H1 (cell line): Measurements from ENCODE around the gene KIF2C. TPM values are rescaled to one million over a fixed set of nuclear protein-coding genes. Genes with fewer than 3 reads are reported as not detected.
A peak's percentile ranks its signal among the peaks of the same experiment; 100 is the strongest.

Experiments
- BCL11A ChIP-seq, 2 experiments: IDR thresholded peaks; one replicate each; pipeline ENCODE4 v1.6.1; 2011; ENCODE audit warnings: low read depth in 2 of 2, low read length in 2 of 2, mild to moderate bottlenecking in 2 of 2
- CBX5 ChIP-seq: fragments of 300-800, 300-1000 bp; sonication (generic); IDR thresholded peaks from 2 replicates; pipeline ENCODE4 v1.7.1; 2016; ENCODE audit warnings: antibody characterized with exemption, low read length, low read depth
- CEBPB ChIP-seq: IDR thresholded peaks from 2 replicates; pipeline ENCODE4 v1.6.1; 2012; ENCODE audit warnings: low read depth, low read length
- CHD2 ChIP-seq: IDR thresholded peaks from 2 replicates; pipeline ENCODE4 v1.6.1; 2012; ENCODE audit warnings: low read length, improper control_type of control experiment
- CTBP2 ChIP-seq: IDR thresholded peaks from 2 replicates; pipeline ENCODE4 v1.7.0; 2011; ENCODE audit warnings: borderline replicate concordance, mild to moderate bottlenecking, moderate library complexity, mixed read lengths, low read length; ENCODE audit not compliant: insufficient read depth, insufficient read length
- E2F6 ChIP-seq: IDR thresholded peaks from 2 replicates; pipeline ENCODE4 v1.6.1; 2012; ENCODE audit warnings: inconsistent platforms
- GABPA ChIP-seq: IDR thresholded peaks from 2 replicates; pipeline ENCODE4 v1.6.1; 2011; ENCODE audit warnings: mild to moderate bottlenecking, low read length, moderate library complexity, borderline replicate concordance; ENCODE audit not compliant: insufficient read depth
- HDAC2 ChIP-seq, 2 experiments: fragments of 300-600 bp in 1 of 2; sonication (generic) in 1 of 2; IDR thresholded peaks; 2 replicates each; pipeline ENCODE4 v1.6.1; 2011 to 2012; ENCODE audit warnings: low read depth in 2 of 2, low read length in 2 of 2, mild to moderate bottlenecking in 2 of 2, moderate library complexity in 2 of 2, borderline replicate concordance in 1 of 2, inconsistent platforms in 1 of 2
- HDAC6 ChIP-seq: IDR thresholded peaks from one replicate; pipeline ENCODE4 v1.7.1; 2012; ENCODE audit warnings: low read depth, mild to moderate bottlenecking, inconsistent platforms, low read length, moderate library complexity
- JUN ChIP-seq: IDR thresholded peaks from 2 replicates; pipeline ENCODE4 v1.6.1; 2011; ENCODE audit warnings: low read depth, mild to moderate bottlenecking, improper control_type of control experiment, low read length
- KDM4A ChIP-seq: IDR thresholded peaks from one replicate; pipeline ENCODE4 v1.7.1; 2012; ENCODE audit warnings: low read depth, mild to moderate bottlenecking, moderate library complexity, low read length, inconsistent platforms; ENCODE audit not compliant: severe bottlenecking
- KDM5A ChIP-seq: fragments of 200-600 bp; IDR thresholded peaks from 2 replicates; pipeline ENCODE4 v1.7.1; 2012; ENCODE audit warnings: mild to moderate bottlenecking, low read length, inconsistent platforms, mixed read lengths
- MAFK ChIP-seq: IDR thresholded peaks from 2 replicates; pipeline ENCODE4 v1.6.1; 2012; ENCODE audit warnings: low read depth, mild to moderate bottlenecking, improper control_type of control experiment, low read length
- MAX ChIP-seq: IDR thresholded peaks from 2 replicates; pipeline ENCODE4 v1.6.1; 2012; ENCODE audit warnings: inconsistent platforms
- NANOG ChIP-seq: IDR thresholded peaks from 2 replicates; pipeline ENCODE4 v1.6.1; 2011; ENCODE audit warnings: low read length, low read depth, mild to moderate bottlenecking, inconsistent platforms; ENCODE audit not compliant: insufficient read depth, poor library complexity, severe bottlenecking
- POU5F1 ChIP-seq: IDR thresholded peaks from 2 replicates; pipeline ENCODE4 v1.6.1; 2011; ENCODE audit warnings: low read depth, mild to moderate bottlenecking, low read length, moderate library complexity
- RNF2 ChIP-seq: fragments of 200-900, 300-1000 bp; sonication (generic); IDR thresholded peaks from 2 replicates; pipeline ENCODE4 v1.7.1; 2016; ENCODE audit warnings: borderline replicate concordance, low read depth, mild to moderate bottlenecking, antibody characterized with exemption, low read length; ENCODE audit not compliant: poor library complexity, severe bottlenecking; ENCODE audit errors: missing control alignments
- SIRT6 ChIP-seq: IDR thresholded peaks from one replicate; pipeline ENCODE4 v1.7.1; 2012; ENCODE audit warnings: low read length, inconsistent platforms
- SIX5 ChIP-seq: IDR thresholded peaks from 2 replicates; pipeline ENCODE4 v1.6.1; 2011; ENCODE audit warnings: mild to moderate bottlenecking, low read depth, low read length
- TAF7 ChIP-seq: optimal IDR thresholded peaks from 2 replicates; pipeline ENCODE3; 2011; ENCODE audit warnings: low read depth, mild to moderate bottlenecking, inconsistent platforms, low read length, moderate library complexity, borderline replicate concordance
- TBP ChIP-seq: IDR thresholded peaks from 2 replicates; pipeline ENCODE4 v1.6.1; 2011; ENCODE audit warnings: low read depth, low read length, improper control_type of control experiment
- TCF12 ChIP-seq: IDR thresholded peaks from 2 replicates; pipeline ENCODE4 v1.6.1; 2011; ENCODE audit warnings: low read depth, mild to moderate bottlenecking, low read length
- YY1 ChIP-seq: IDR thresholded peaks from 2 replicates; pipeline ENCODE4 v1.6.1; 2011; ENCODE audit warnings: low read depth, mild to moderate bottlenecking, low read length
- polyA plus RNA-seq, 7 experiments: library from polyadenylated mRNA; depleted of rRNA in 3 of 7; stranded (reverse) in 5 of 7; unstranded in 2 of 7; fragments of >200 nt in 5 of 7; fragments of 200-250 nt in 2 of 7; gene quantifications; 1 replicate in 5 of 7; 2 replicates in 1 of 7; 4 replicates in 1 of 7; pipeline versions ENCODE4 v1.2.1 to v1.2.3, GENCODE V29; 2011 to 2013; ENCODE audit warnings: missing spikeins in 2 of 7, mixed read lengths in 2 of 7
- total RNA-seq: library from RNA; stranded (reverse); fragmentation: NEBNext Ultra II Directional; extraction: Animal tissue kit (Norgen Biotek cat#: 25700); gene quantifications from 2 replicates; pipeline ENCODE4 v1.2.1, GENCODE V29; 2021

The KIF2C gene
- total and polyA plus RNA-seq, 2 of the 8 experiments (the other 6 are each of a cell fraction or from before 2014, with no cell fraction given), result 41.8 to 68.1 TPM

GRCh38 chr1:44730741-44731512 lies 8.7 kb upstream of the KIF2C start, which contains the start of gene RNU5D-1 (continued):
- TF ChIP-seq NANOG, result no peak
- no peak for TF ChIP-seq SIX5
- TF ChIP-seq TCF12, result no peak
- peak; percentile 97 for TF ChIP-seq TBP
- no peak; a peak in 1 of 4 replicates for TF ChIP-seq HDAC2 (IDR thresholded peaks at IDR 0.05; ENCODE audit: borderline replicate concordance in 1 of 2, low read depth in 2 of 2, low read length in 2 of 2)
- no peak for TF ChIP-seq SIRT6
- TF ChIP-seq E2F6, result peak; percentile 98
- no peak for TF ChIP-seq YY1
- no peak for TF ChIP-seq KDM4A
- peak; percentile 55; the same call in 1 of the 2 replicates for TF ChIP-seq MAFK
- no peak for TF ChIP-seq CBX5
- no peak for TF ChIP-seq GABPA
- TF ChIP-seq POU5F1, result peak; percentile 56; the same call in 1 of the 2 replicates
- TF ChIP-seq CHD2, result 0 out of 2 replicates have a peak, but pooled peaks have one; percentile 47
- no peak for TF ChIP-seq CEBPB
- no peak for TF ChIP-seq RNF2
- TF ChIP-seq HDAC6, result no peak
- TF ChIP-seq JUN, result 0 out of 2 replicates have a peak, but pooled peaks have one; percentile 26
- TF ChIP-seq TAF7, result peak; percentile 100
- TF ChIP-seq CTBP2, result no peak
- no peak for TF ChIP-seq BCL11A (IDR thresholded peaks at IDR 0.05; ENCODE audit: low read depth in 2 of 2, low read length in 2 of 2)
- TF ChIP-seq KDM5A, result no peak
- peak; percentile 86 for TF ChIP-seq MAX
